H9 (cell line): ENCODE results near the gene NEURL3. TPM values are rescaled to one million over a fixed set of nuclear protein-coding genes. Genes with fewer than 3 reads are reported as not detected.
A peak's percentile ranks its signal among the peaks of the same experiment; 100 is the strongest.

Experiments used
- DNase-seq: peaks from one replicate; pipeline ENCODE4 v3.0.0-alpha.2; 2017
- H2AFZ ChIP-seq: one replicate; pipeline ENCODE4 v1.6.1; 2013; ENCODE audit warnings: mild to moderate bottlenecking, low read length, control low read depth, moderate library complexity
- H2AK5ac ChIP-seq: 2 replicates; pipeline ENCODE4 v1.6.1; 2013; ENCODE audit warnings: low read length, control low read depth, mixed read lengths; ENCODE audit not compliant: insufficient read length
- H2BK120ac ChIP-seq: one replicate; pipeline ENCODE4 v1.6.1; 2013; ENCODE audit warnings: low read depth, mild to moderate bottlenecking, low read length, control low read depth, inconsistent platforms; ENCODE audit not compliant: poor library complexity, severe bottlenecking
- H2BK12ac ChIP-seq: 2 replicates; pipeline ENCODE4 v1.6.1; 2013; ENCODE audit warnings: low read length, control low read depth, mixed read lengths, low read depth; ENCODE audit not compliant: insufficient read length
- H2BK15ac ChIP-seq: 2 replicates; pipeline ENCODE4 v1.6.1; 2013; ENCODE audit warnings: low read depth, low read length, control low read depth
- H2BK20ac ChIP-seq: one replicate; pipeline ENCODE4 v1.6.1; 2013; ENCODE audit warnings: low read depth, mild to moderate bottlenecking, low read length, control low read depth, inconsistent platforms; ENCODE audit not compliant: poor library complexity, severe bottlenecking
- H2BK5ac ChIP-seq: 2 replicates; pipeline ENCODE4 v1.6.1; 2013; ENCODE audit warnings: low read length, control low read depth, mixed read lengths; ENCODE audit not compliant: insufficient read length
- H3K14ac ChIP-seq: 2 replicates; pipeline ENCODE4 v1.6.1; 2013; ENCODE audit warnings: low read length, control low read depth; ENCODE audit not compliant: insufficient read depth
- H3K18ac ChIP-seq: 2 replicates; pipeline ENCODE4 v1.6.1; 2013; ENCODE audit warnings: low read depth, mild to moderate bottlenecking, mixed read lengths, low read length, control low read depth; ENCODE audit not compliant: insufficient read length
- H3K23ac ChIP-seq: 2 replicates; pipeline ENCODE4 v1.6.1; 2013; ENCODE audit warnings: low read length, control low read depth, mixed read lengths, low read depth; ENCODE audit not compliant: insufficient read length
- H3K23me2 ChIP-seq: 2 replicates; pipeline ENCODE4 v1.6.1; 2013; ENCODE audit warnings: low read depth, mild to moderate bottlenecking, mixed read lengths, low read length, control low read depth; ENCODE audit not compliant: insufficient read length, poor library complexity, severe bottlenecking
- H3K27ac ChIP-seq: 2 replicates; pipeline ENCODE4 v1.5.1; 2013; ENCODE audit warnings: low read length, control low read depth, mixed read lengths, low read depth; ENCODE audit not compliant: insufficient read length
- H3K27me3 ChIP-seq: 2 replicates; pipeline ENCODE4 v1.6.1; 2013; ENCODE audit warnings: low read length, control low read depth, inconsistent platforms; ENCODE audit not compliant: insufficient read depth
- H3K4ac ChIP-seq: 2 replicates; pipeline ENCODE4 v1.6.1; 2013; ENCODE audit warnings: low read depth, mild to moderate bottlenecking, control low read depth, inconsistent platforms, low read length, moderate library complexity
- H3K4me1 ChIP-seq: 2 replicates; pipeline ENCODE4 v1.6.1; 2013; ENCODE audit warnings: low read length, control low read depth, inconsistent platforms; ENCODE audit not compliant: insufficient read depth
- H3K4me2 ChIP-seq: 2 replicates; pipeline ENCODE4 v1.6.1; 2013; ENCODE audit warnings: low read length, control low read depth, mixed read lengths; ENCODE audit not compliant: insufficient read length, insufficient read depth
- H3K56ac ChIP-seq: 2 replicates; pipeline ENCODE4 v1.6.1; 2013; ENCODE audit warnings: low read depth, mild to moderate bottlenecking, mixed read lengths, low read length, control low read depth; ENCODE audit not compliant: insufficient read length
- H3K79me1 ChIP-seq: 2 replicates; pipeline ENCODE4 v1.6.1; 2013; ENCODE audit warnings: low read depth, mild to moderate bottlenecking, moderate library complexity, low read length, control low read depth, inconsistent platforms; ENCODE audit not compliant: insufficient read depth, poor library complexity, severe bottlenecking
- H3K79me2 ChIP-seq: 2 replicates; pipeline ENCODE4 v1.6.1; 2013; ENCODE audit warnings: low read length, control low read depth, inconsistent platforms; ENCODE audit not compliant: insufficient read depth
- H3K9ac ChIP-seq: 2 replicates; pipeline ENCODE4 v1.6.1; 2013; ENCODE audit warnings: low read length, control low read depth, mixed read lengths; ENCODE audit not compliant: insufficient read length; ENCODE audit errors: extremely low read depth
- H3K9me3 ChIP-seq: one replicate; pipeline ENCODE4 v1.6.1; 2013; ENCODE audit warnings: low read depth, low read length, inconsistent platforms; ENCODE audit not compliant: control insufficient read depth
- H3T11ph ChIP-seq: one replicate; pipeline ENCODE4 v1.6.1; 2013; ENCODE audit warnings: mild to moderate bottlenecking, low read length, control low read depth, inconsistent platforms
- H4K20me1 ChIP-seq: one replicate; pipeline ENCODE4 v1.6.1; 2013; ENCODE audit not compliant: control insufficient read depth, insufficient read length, insufficient read depth
- H4K5ac ChIP-seq: 2 replicates; pipeline ENCODE4 v1.6.1; 2013; ENCODE audit warnings: low read depth, mild to moderate bottlenecking, mixed read lengths, low read length, control low read depth; ENCODE audit not compliant: insufficient read length
- H4K8ac ChIP-seq: replicated peaks from 2 replicates; pipeline ENCODE4 v1.6.1; 2013; ENCODE audit warnings: low read length, control low read depth, mixed read lengths, low read depth; ENCODE audit not compliant: insufficient read length
- H4K91ac ChIP-seq: 2 replicates; pipeline ENCODE4 v1.6.1; 2013; ENCODE audit warnings: low read depth, mild to moderate bottlenecking, moderate library complexity, mixed read lengths, low read length, control low read depth; ENCODE audit not compliant: insufficient read length
- H3K27ac Mint-ChIP-seq, 3 experiments: 2 replicates in 2 of 3; 3 replicates in 1 of 3; pipeline ENCODE4 v1.8.0; 2020 to 2021; ENCODE audit warnings: mixed read lengths in 3 of 3, mild to moderate bottlenecking in 1 of 3, moderate library complexity in 1 of 3
- H3K27me3 Mint-ChIP-seq: 2 replicates; pipeline ENCODE4 v1.8.0; 2021; ENCODE audit warnings: low read depth, mild to moderate bottlenecking, moderate library complexity, mixed read lengths
- H3K36me3 Mint-ChIP-seq, 3 experiments: 2 replicates in 2 of 3; 3 replicates in 1 of 3; pipeline ENCODE4 v1.8.0; 2020 to 2021; ENCODE audit warnings: low read depth in 3 of 3, mixed read lengths in 3 of 3; ENCODE audit not compliant: insufficient read depth in 1 of 3
- H3K4me1 Mint-ChIP-seq, 2 experiments: 2 replicates each; pipeline ENCODE4 v1.8.0; 2020; ENCODE audit warnings: mixed read lengths in 2 of 2
- H3K4me3 Mint-ChIP-seq, 2 experiments: 2 replicates in 1 of 2; 3 replicates in 1 of 2; pipeline ENCODE4 v1.8.0; 2020 to 2021; ENCODE audit warnings: mild to moderate bottlenecking in 2 of 2, mixed read lengths in 2 of 2, moderate library complexity in 1 of 2
- H3K9me3 Mint-ChIP-seq, 2 experiments: 2 replicates in 1 of 2; 3 replicates in 1 of 2; pipeline ENCODE4 v1.8.0; 2020; ENCODE audit warnings: mild to moderate bottlenecking in 2 of 2, mixed read lengths in 2 of 2, moderate library complexity in 1 of 2
- CTCF ChIP-seq: fragments of 200-600 bp; sonication (generic); conservative IDR thresholded peaks from 3 replicates; pipeline ENCODE4 v1.8.0; 2021; ENCODE audit warnings: antibody characterized with exemption, mild to moderate bottlenecking
- WGBS: extraction: QIAGEN DNeasy Blood & Tissue Kit; methylation state at CpG from one replicate; pipeline ENCODE4 v1.1.7; 2013; ENCODE audit warnings: missing lambda C conversion rate, low lambda C conversion rate, mixed read lengths; ENCODE audit not compliant: insufficient read length; ENCODE audit errors: extremely low coverage; 5-methylcytosine and 5-hydroxymethylcytosine counted together
- total RNA-seq: library from RNA; stranded (reverse); gene quantifications from 2 replicates; pipeline ENCODE4 v1.2.1, GENCODE V29; 2021

NEURL3 gene
- total RNA-seq, 1 experiment from 2014 or later: not detected

GRCh38 chr2:96528006-96528699 lies 23.0 kb upstream of the NEURL3 start:
- Histone ChIP-seq H3K4me2 (peak overlapping the region; percentile 50), H3K27ac (no peak overlapping the region), H3K79me2 (no peaks in the 10 kb centered on the region), H2BK120ac (no peak overlapping the region), H2BK5ac (no peak overlapping the region), H3K79me1 (no peaks in the 10 kb centered on the region), H3K56ac (no peak overlapping the region), H2BK12ac (no peak overlapping the region), H3K9me3 (no peaks in the 10 kb centered on the region), H4K8ac (no peak overlapping the region), H3K23ac (no peak overlapping the region), H3K27me3 (no peaks in the 10 kb centered on the region), H2BK20ac (no peak overlapping the region), H3K23me2 (peaks cover 2% of the 10 kb centered on the region), H3K4me1 (peaks cover 3% of the 10 kb centered on the region; the same call in 1 of the 2 replicates), H4K91ac (no peak overlapping the region), H2BK15ac (no peak overlapping the region), H3K18ac (no peak overlapping the region), H3K9ac (no peak overlapping the region), H4K20me1 (no peaks in the 10 kb centered on the region), H2AK5ac (no peak overlapping the region), H3K4ac (no peak overlapping the region), H3T11ph (no peak overlapping the region), H2AFZ (no peak overlapping the region), H4K5ac (no peak overlapping the region), H3K14ac (no peak overlapping the region)
- no peak overlapping the region for H3K27ac Mint-ChIP-seq
- TF ChIP-seq CTCF: no peak
- WGBS: no CpG with 5 or more reads among the region's 14 CpGs
- peak overlapping the region; percentile 56 to 77 for H3K4me3 Mint-ChIP-seq
- peaks cover 69% of the 10 kb centered on the region for H3K27me3 Mint-ChIP-seq
- no peaks in the 10 kb centered on the region for H3K36me3 Mint-ChIP-seq
- H3K9me3 Mint-ChIP-seq: no peaks in the 10 kb centered on the region
- peaks cover 12 to 26% of the 10 kb centered on the region in 2 experiments for H3K4me1 Mint-ChIP-seq
- DNase-seq: no peak
